Stomach (tissue), 9 donors: ENCODE data around the gene PITX1. TPM values are rescaled to one million over a fixed set of nuclear protein-coding genes. Genes with fewer than 3 reads are reported as not detected.
A peak's percentile ranks its signal among the peaks of the same experiment; 100 is the strongest.

ENCODE experiments used
- DNase-seq, 2 donors: peaks; one replicate each; pipeline versions ENCODE4 v3.0.0 to v3.0.0-alpha.2; 2013 to 2019
- H3K27ac ChIP-seq, 5 donors: fragments of 200-600 bp in 4 of 5; sonication (generic) in 4 of 5; one replicate each; pipeline ENCODE4 v1.5.1; 2013 to 2019; ENCODE audit warnings: mild to moderate bottlenecking in 1 of 5, moderate library complexity in 1 of 5
- H3K27me3 ChIP-seq, 3 donors: fragments of 200-600 bp; sonication (generic); one replicate each; pipeline ENCODE4 v1.5.1; 2017 to 2019; ENCODE audit warnings: mixed run types in 1 of 3
- H3K36me3 ChIP-seq, 4 donors: fragments of 200-600 bp; sonication (generic); 1 replicate in 3 of 4; 2 replicates in 1 of 4; pipeline ENCODE4 v1.5.1; 2016 to 2019
- H3K4me1 ChIP-seq, 4 donors: fragments of 200-600 bp; sonication (generic); one replicate each; pipeline ENCODE4 v1.5.1; 2016 to 2019
- H3K4me3 ChIP-seq, 4 donors: fragments of 200-600 bp; sonication (generic) in 3 of 4; one replicate each; pipeline ENCODE4 v1.5.1; 2016 to 2019; ENCODE audit warnings: mild to moderate bottlenecking in 1 of 4
- H3K9me3 ChIP-seq, 4 donors: fragments of 200-600 bp; sonication (generic); one replicate each; pipeline ENCODE4 v1.5.1; 2016 to 2019
- CTCF ChIP-seq, 7 experiments: fragments of 450-650 bp in 4 of 7; fragments of 200-600 bp in 3 of 7; sonication (generic) in 3 of 7; IDR thresholded peaks; one replicate each; pipeline ENCODE4 v1.5.1; 2016 to 2019; ENCODE audit warnings: antibody characterized with exemption in 7 of 7, control low read depth in 2 of 7, mild to moderate bottlenecking in 1 of 7
- EP300 ChIP-seq: sonication (generic); formaldehyde crosslinking; IDR thresholded peaks from one replicate; pipeline ENCODE4 v1.6.1; 2017; ENCODE audit warnings: antibody characterized with exemption
- POLR2A ChIP-seq, 4 donors: fragments of 450-650 bp; IDR thresholded peaks; one replicate each; pipeline ENCODE4 v1.6.1; 2016; ENCODE audit warnings: antibody characterized with exemption in 4 of 4, control low read depth in 2 of 4, mild to moderate bottlenecking in 1 of 4, moderate library complexity in 1 of 4
- POLR2AphosphoS5 ChIP-seq, 3 donors: sonication (generic); formaldehyde crosslinking; IDR thresholded peaks; one replicate each; pipeline ENCODE4 v1.6.1; 2016; ENCODE audit warnings: antibody characterized with exemption in 3 of 3
- WGBS, 5 donors: extraction: QIAGEN DNeasy Blood & Tissue Kit in 3 of 5; methylation state at CpG; one replicate each; pipeline versions ENCODE4 v1.1.5 to v1.1.7; 2013 to 2018; 5-methylcytosine and 5-hydroxymethylcytosine counted together
- intact Hi-C: fragments of 100-400 bp; cut with DNase I; formaldehyde crosslinking; loops from one replicate; pipeline ENCODE4 v1.15.1; 2023; ENCODE audit warnings: low total_unique reads
- polyA plus RNA-seq, 3 donors: library from polyadenylated mRNA; stranded (reverse); fragments of 200-250 nt; gene quantifications; one replicate each; pipeline ENCODE4 v1.2.3, GENCODE V29; 2013
- total RNA-seq, 5 donors: library from RNA; depleted of rRNA; stranded (reverse); fragments of >200 nt; gene quantifications; one replicate each; pipeline versions ENCODE4 v1.1.0 to v1.2.3, GENCODE V29; 2014 to 2016
- donor health status: healthy with polysubstance abuse.
- donor health status: Bipolar disorder and iron deficiency.
- donor health status: healthy.

PITX1 gene
- total and polyA plus RNA-seq, 8 donors, result 30.3 to 149 (median 45.6) TPM

- TF ChIP-seq EP300 (no peak), CTCF (IDR thresholded peaks at IDR 0.05) (no peak), POLR2AphosphoS5 (IDR thresholded peaks at IDR 0.05) (no peak), POLR2A (IDR thresholded peaks at IDR 0.05) (no peak)
- peak overlapping the region; percentile 73 to 94 (median 94) for H3K27ac ChIP-seq
- 23 to 42% (median 32%) methylated on average over 15 of the region's 15 CpGs for WGBS, 5 donors
- H3K36me3 ChIP-seq, result peaks cover 0 to 8% (median 0%) of the 10 kb centered on the region in 4 donors
- intact Hi-C loops, result loop anchor here (10.0 kb wide), 1 partner anchor 163 kb away; no protein-coding TSS in a partner anchor
- H3K4me1 ChIP-seq, result peaks cover 37 to 78% (median 70%) of the 10 kb centered on the region in 4 donors
- no peak for DNase-seq
- H3K9me3 ChIP-seq, result peaks cover 0 to 8% (median 4%) of the 10 kb centered on the region in 4 donors
- peak overlapping the region; percentile 71 to 86 (median 77) for H3K4me3 ChIP-seq
- peaks cover 6 to 100% (median 88%) of the 10 kb centered on the region in 3 donors for H3K27me3 ChIP-seq
Measured at GRCh38 chr5:135031813-135032694, 2.0 kb downstream of the PITX1 start.

- WGBS, 5 donors, result 8 to 61% (median 26%) methylated on average over 32 to 57 of the region's 57 CpGs
- Histone ChIP-seq H3K4me3 (peak overlapping the region; percentile 71 to 86 (median 77)), H3K27ac (peak overlapping the region; percentile 73 to 94 (median 94)), H3K27me3 (peaks cover 6 to 100% (median 80%) of the 10 kb centered on the region in 3 donors), H3K36me3 (peaks cover 0 to 8% (median 0%) of the 10 kb centered on the region in 4 donors), H3K4me1 (peaks cover 44 to 77% (median 70%) of the 10 kb centered on the region in 4 donors), H3K9me3 (peaks cover 0 to 8% (median 4%) of the 10 kb centered on the region in 4 donors)
- peak in 1 of 3 donors; percentile 5 for TF ChIP-seq POLR2AphosphoS5 (IDR thresholded peaks at IDR 0.05)
- no peak for TF ChIP-seq EP300
- no peak for TF ChIP-seq POLR2A (IDR thresholded peaks at IDR 0.05)
- TF ChIP-seq CTCF (IDR thresholded peaks at IDR 0.05), result no peak
- DNase-seq, result no peak
- intact Hi-C loops, result loop anchor here (10.0 kb wide), 1 partner anchor 164 kb away; no protein-coding TSS in a partner anchor
Measured at GRCh38 chr5:135030956-135031812, 2.8 kb downstream of the PITX1 start.

GRCh38 chr5:135030123-135030955 lies 3.7 kb downstream of the PITX1 start:
- Histone ChIP-seq H3K4me3 (peak overlapping the region; percentile 71 to 86 (median 77)), H3K9me3 (peaks cover 0 to 8% (median 4%) of the 10 kb centered on the region in 4 donors), H3K27me3 (peaks cover 6 to 100% (median 75%) of the 10 kb centered on the region in 3 donors), H3K36me3 (peaks cover 0 to 8% (median 0%) of the 10 kb centered on the region in 4 donors), H3K27ac (peak overlapping the region; percentile 73 to 94 (median 94)), H3K4me1 (peaks cover 50 to 78% (median 70%) of the 10 kb centered on the region in 4 donors)
- DNase-seq, result no peak
- TF ChIP-seq CTCF (IDR thresholded peaks at IDR 0.05) (no peak), POLR2AphosphoS5 (IDR thresholded peaks at IDR 0.05) (no peak), POLR2A (IDR thresholded peaks at IDR 0.05) (no peak), EP300 (no peak)
- WGBS, 5 donors, result 19 to 33% (median 28%) methylated on average over 9 to 13 of the region's 13 CpGs
- intact Hi-C loops, result loop anchor here (10.0 kb wide), 1 partner anchor 164 kb away; no protein-coding TSS in a partner anchor
